Type B pancreatic cell (in vitro differentiated cells): ENCODE data around the gene CAP2. TPM values are rescaled to one million over a fixed set of nuclear protein-coding genes. Genes with fewer than 3 reads are reported as not detected.
"Not testable (repeated sequence)": the region's sequence is repeated elsewhere in the genome, so short reads cannot be mapped to it uniquely, and the experiment has no call there.

ENCODE experiments used
- DNase-seq: peaks from one replicate; pipeline ENCODE4 v3.0.0; 2021; ENCODE audit warnings: mixed read lengths; ENCODE audit not compliant: unreplicated experiment; ENCODE audit errors: extremely low spot score
- H3K27ac Mint-ChIP-seq: 2 replicates; pipeline ENCODE4 v1.8.0; 2021; ENCODE audit warnings: mild to moderate bottlenecking, mixed read lengths
- H3K27me3 Mint-ChIP-seq: 2 replicates; pipeline ENCODE4 v1.8.0; 2021; ENCODE audit warnings: mixed read lengths
- H3K36me3 Mint-ChIP-seq: 2 replicates; pipeline ENCODE4 v1.8.0; 2021; ENCODE audit warnings: mixed read lengths
- H3K4me1 Mint-ChIP-seq: one replicate; pipeline ENCODE4 v1.8.0; 2021; ENCODE audit warnings: mixed read lengths; ENCODE audit not compliant: unreplicated experiment
- H3K4me3 Mint-ChIP-seq: 2 replicates; pipeline ENCODE4 v1.8.0; 2021; ENCODE audit warnings: mild to moderate bottlenecking, mixed read lengths
- H3K9me3 Mint-ChIP-seq: 2 replicates; pipeline ENCODE4 v1.8.0; 2021; ENCODE audit warnings: mixed read lengths
- total RNA-seq: library from RNA; stranded (reverse); gene quantifications from 2 replicates; pipeline ENCODE4 v1.2.1, GENCODE V29; 2021; ENCODE audit warnings: low replicate concordance
- TF ChIP-seq, protein P1 (sequence below): fragments of 200-600 bp; sonication (generic); conservative IDR thresholded peaks from 2 replicates; pipeline ENCODE4 v1.5.0; 2021; ENCODE audit warnings: antibody characterized with exemption, mild to moderate bottlenecking

Gene CAP2
- total RNA-seq, 1 donor from 2014 or later, result 9.3 TPM

DNA sequence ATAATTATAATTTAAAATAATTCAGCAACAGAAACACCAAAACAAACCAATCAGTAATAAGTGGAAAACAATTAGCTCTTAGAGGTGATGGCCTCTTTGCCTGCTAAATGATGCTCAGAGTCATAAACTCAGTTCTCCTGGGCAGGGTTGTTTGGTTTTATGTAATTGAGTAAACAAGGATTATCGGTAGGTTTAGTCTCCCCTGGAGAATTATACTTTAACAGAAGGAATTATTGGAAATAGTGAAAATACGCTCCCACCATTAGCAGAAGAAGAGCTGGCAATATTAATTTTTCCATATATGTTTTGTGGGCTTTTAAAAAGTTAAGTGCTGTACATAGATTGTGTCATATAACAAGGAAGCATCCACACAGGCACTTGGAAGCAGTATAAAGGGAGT lies 27.0 kb downstream of the CAP2 start:
- Mint-ChIP-seq H3K27ac (no peak overlapping the region), H3K4me3 (no peak overlapping the region), H3K27me3 (no peaks in the 10 kb centered on the region), H3K36me3 (no peaks in the 10 kb centered on the region), H3K9me3 (no peaks in the 10 kb centered on the region), H3K4me1 (peaks cover 19% of the 10 kb centered on the region)
- TF ChIP-seq, protein P1, sequence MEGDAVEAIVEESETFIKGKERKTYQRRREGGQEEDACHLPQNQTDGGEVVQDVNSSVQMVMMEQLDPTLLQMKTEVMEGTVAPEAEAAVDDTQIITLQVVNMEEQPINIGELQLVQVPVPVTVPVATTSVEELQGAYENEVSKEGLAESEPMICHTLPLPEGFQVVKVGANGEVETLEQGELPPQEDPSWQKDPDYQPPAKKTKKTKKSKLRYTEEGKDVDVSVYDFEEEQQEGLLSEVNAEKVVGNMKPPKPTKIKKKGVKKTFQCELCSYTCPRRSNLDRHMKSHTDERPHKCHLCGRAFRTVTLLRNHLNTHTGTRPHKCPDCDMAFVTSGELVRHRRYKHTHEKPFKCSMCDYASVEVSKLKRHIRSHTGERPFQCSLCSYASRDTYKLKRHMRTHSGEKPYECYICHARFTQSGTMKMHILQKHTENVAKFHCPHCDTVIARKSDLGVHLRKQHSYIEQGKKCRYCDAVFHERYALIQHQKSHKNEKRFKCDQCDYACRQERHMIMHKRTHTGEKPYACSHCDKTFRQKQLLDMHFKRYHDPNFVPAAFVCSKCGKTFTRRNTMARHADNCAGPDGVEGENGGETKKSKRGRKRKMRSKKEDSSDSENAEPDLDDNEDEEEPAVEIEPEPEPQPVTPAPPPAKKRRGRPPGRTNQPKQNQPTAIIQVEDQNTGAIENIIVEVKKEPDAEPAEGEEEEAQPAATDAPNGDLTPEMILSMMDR, result no peak
- no peak for DNase-seq

DNA sequence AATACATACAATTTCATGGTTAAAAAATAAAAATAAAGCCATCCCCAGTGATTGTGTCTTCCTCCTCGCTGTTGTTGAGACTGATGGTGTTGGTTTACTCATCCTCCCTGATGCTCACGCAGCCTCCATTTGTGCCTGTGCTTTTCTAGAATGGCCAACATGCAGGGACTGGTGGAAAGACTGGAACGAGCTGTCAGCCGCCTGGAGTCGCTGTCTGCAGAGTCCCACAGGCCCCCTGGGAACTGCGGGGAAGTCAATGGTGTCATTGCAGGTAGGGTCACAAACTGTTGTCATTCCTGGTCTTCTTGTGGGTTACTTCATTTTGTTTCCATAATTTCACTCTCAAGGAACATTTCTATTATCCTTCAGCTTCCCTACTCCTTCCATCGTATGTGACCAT lies 28.0 kb downstream of the CAP2 start:
- no peak for DNase-seq
- H3K4me1 Mint-ChIP-seq, result peaks cover 19% of the 10 kb centered on the region
- TF ChIP-seq, protein P1, result no peak
- peaks cover 3% of the 10 kb centered on the region for H3K36me3 Mint-ChIP-seq
- no peaks in the 10 kb centered on the region for H3K9me3 Mint-ChIP-seq
- H3K4me3 Mint-ChIP-seq, result no peak overlapping the region
- no peaks in the 10 kb centered on the region for H3K27me3 Mint-ChIP-seq
- no peak overlapping the region for H3K27ac Mint-ChIP-seq

DNA sequence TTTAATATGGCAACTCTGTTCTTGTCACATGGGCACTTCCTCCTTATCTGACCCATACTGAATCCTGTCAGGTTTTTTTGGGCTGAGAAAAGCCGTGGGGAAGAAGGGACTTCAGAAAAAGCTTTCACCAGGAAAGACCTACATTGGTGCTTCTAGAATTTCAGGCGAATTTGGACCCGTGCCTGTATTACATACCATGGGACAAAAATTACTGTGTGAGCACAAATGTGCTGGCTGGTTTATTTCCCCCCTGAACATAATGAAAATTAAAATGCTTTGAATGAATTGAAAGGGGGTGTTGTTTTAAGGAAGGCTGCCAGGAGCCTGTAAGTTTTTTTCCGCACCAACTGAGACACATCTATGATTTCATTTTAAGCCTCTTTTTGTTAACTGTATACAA lies 29.6 kb downstream of the CAP2 start:
- no peaks in the 10 kb centered on the region for H3K9me3 Mint-ChIP-seq
- no peak for DNase-seq
- no peak overlapping the region for H3K4me3 Mint-ChIP-seq
- no peaks in the 10 kb centered on the region for H3K27me3 Mint-ChIP-seq
- H3K27ac Mint-ChIP-seq, result no peak overlapping the region
- H3K4me1 Mint-ChIP-seq, result peaks cover 11% of the 10 kb centered on the region
- TF ChIP-seq, protein P1, result no peak
- H3K36me3 Mint-ChIP-seq, result peaks cover 9% of the 10 kb centered on the region

DNA sequence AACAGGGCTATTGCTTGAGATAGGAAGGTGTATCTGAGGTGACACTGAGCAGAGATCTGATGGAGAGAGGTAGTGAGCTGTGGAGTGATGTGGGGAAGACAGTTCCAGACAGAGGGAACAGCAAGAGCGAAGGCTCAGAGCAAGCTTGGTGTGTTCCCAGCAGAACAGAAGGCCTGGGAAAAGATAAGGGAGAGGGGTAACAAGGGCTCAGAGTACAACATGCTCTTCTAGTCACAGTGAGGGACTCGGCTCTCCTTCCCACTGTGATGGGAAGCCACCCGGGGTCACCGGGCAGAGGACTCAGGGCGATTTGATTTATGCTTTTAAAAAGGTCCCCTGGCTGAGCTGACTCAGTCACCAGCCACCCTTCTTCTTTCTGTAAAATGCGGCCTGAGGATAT lies 33.7 kb downstream of the CAP2 start:
- Mint-ChIP-seq H3K36me3 (peaks cover 9% of the 10 kb centered on the region), H3K9me3 (no peaks in the 10 kb centered on the region), H3K27ac (no peak overlapping the region), H3K4me1 (no peaks in the 10 kb centered on the region), H3K27me3 (no peaks in the 10 kb centered on the region), H3K4me3 (no peak overlapping the region)
- DNase-seq, result no peak
- TF ChIP-seq, protein P1, result no peak

DNA sequence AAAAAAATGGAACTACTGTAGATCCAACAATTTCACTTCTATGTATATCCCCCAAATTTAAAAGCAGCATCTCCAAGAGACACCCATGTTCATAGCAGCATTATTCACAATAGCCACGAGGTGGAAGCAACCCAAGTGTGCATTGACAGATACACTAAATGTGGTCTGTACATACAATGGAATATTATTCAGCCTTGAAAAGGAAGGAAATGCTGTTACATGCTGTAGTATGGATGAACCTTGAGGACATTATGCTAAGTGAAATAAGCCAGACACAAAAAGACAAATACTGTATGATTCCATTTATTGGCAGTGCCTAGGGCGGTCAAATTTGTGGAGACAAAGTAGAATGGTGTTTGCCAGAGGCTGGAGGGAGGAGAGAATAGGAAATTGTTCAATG lies 34.2 kb downstream of the CAP2 start:
- no peak for DNase-seq
- Mint-ChIP-seq H3K4me1 (no peaks in the 10 kb centered on the region), H3K27me3 (no peaks in the 10 kb centered on the region), H3K9me3 (no peaks in the 10 kb centered on the region), H3K36me3 (peaks cover 9% of the 10 kb centered on the region), H3K27ac (no peak overlapping the region), H3K4me3 (no peak overlapping the region)
- TF ChIP-seq, protein P1, result no peak

DNA sequence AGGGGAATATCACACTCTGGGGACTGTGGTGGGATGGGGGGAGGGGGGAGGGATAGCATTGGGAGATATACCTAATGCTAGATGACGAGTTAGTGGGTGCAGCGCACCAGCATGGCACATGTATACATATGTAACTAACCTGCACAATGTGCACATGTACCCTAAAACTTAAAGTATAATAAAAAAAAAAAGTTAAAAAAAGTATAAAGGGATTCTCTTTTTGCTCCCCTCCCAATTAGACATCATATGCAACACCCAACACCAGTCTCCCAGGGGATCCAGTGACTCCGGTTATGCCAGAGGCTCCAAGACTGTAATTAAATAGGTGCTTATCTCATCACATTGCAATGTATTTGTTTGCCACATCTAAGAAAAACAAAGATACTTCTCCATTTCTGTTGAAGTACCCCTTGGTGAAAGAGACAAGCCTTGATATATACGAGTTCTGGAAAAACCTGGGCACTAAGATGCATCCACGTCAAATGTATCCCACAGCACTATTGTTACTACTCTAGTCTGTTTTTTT lies 35.3 kb downstream of the CAP2 start:
- H3K4me3 Mint-ChIP-seq, H3K27me3 Mint-ChIP-seq, H3K27ac Mint-ChIP-seq: not testable (repeated sequence)

More for the DNA sequence above, 35.3 kb downstream of the CAP2 start:
- H3K36me3 Mint-ChIP-seq, result peaks cover 13% of the 10 kb centered on the region
- not testable (repeated sequence) for DNase-seq, H3K9me3 Mint-ChIP-seq, H3K4me1 Mint-ChIP-seq
